ENCODE measurements around the gene WWOX.

WWOX gene

GRCh38 chr16:78439646-78440045, 340.2 kb downstream of the WWOX start:
- ChIA-PET POLR2A (no interaction called here), CTCF (no interaction called here)
- TF ChIP-seq CTCF (IDR thresholded peaks at IDR 0.05; ENCODE audit: control extremely low read depth, extremely low read depth, low read depth, missing control alignments) = no peak
- DNase-seq (ENCODE audit: extremely low spot score) = no peak

- ChIA-PET POLR2A (no interaction called here), CTCF (no interaction called here)
- no peak for DNase-seq (ENCODE audit: extremely low spot score)
- TF ChIP-seq CTCF (IDR thresholded peaks at IDR 0.05; ENCODE audit: control extremely low read depth, extremely low read depth, low read depth, missing control alignments) = no peak
Observed at GRCh38 chr16:78441298-78441697, 341.8 kb downstream of the WWOX start.

- DNase-seq (ENCODE audit: extremely low spot score) = no peak
- POLR2A ChIA-PET = no interaction called here
- TF ChIP-seq CTCF (IDR thresholded peaks at IDR 0.05; ENCODE audit: control extremely low read depth, extremely low read depth, low read depth, missing control alignments) = no peak
- CTCF ChIA-PET = no interaction called here
Observed at GRCh38 chr16:78443542-78444364, 344.3 kb downstream of the WWOX start.

GRCh38 chr16:78445818-78446217, 346.4 kb downstream of the WWOX start:
- POLR2A ChIA-PET = no interaction called here
- TF ChIP-seq CTCF (IDR thresholded peaks at IDR 0.05; ENCODE audit: control extremely low read depth, extremely low read depth, low read depth, missing control alignments) = no peak
- DNase-seq (ENCODE audit: extremely low spot score) = no peak
- CTCF ChIA-PET = interaction anchor here (1.0 to 1.1 kb wide), 2 partner anchors 10 to 15 kb away, joined by 3 to 6 read pairs; no protein-coding TSS in a partner anchor

GRCh38 chr16:78446486-78446885, 347.0 kb downstream of the WWOX start:
- DNase-seq (ENCODE audit: extremely low spot score) = no peak
- POLR2A ChIA-PET = no interaction called here
- TF ChIP-seq CTCF (IDR thresholded peaks at IDR 0.05; ENCODE audit: control extremely low read depth, extremely low read depth, low read depth, missing control alignments) = no peak
- CTCF ChIA-PET = no interaction called here

GRCh38 chr16:78446992-78447563, 347.6 kb downstream of the WWOX start:
- TF ChIP-seq CTCF (IDR thresholded peaks at IDR 0.05; ENCODE audit: control extremely low read depth, extremely low read depth, low read depth, missing control alignments) = no peak
- POLR2A ChIA-PET = no interaction called here

More at GRCh38 chr16:78446992-78447563, 347.6 kb downstream of the WWOX start:
- CTCF ChIA-PET = interaction anchor here (2.7 kb wide), 1 partner anchor 11 kb away, joined by 12 read pairs; no protein-coding TSS in a partner anchor
- DNase-seq (ENCODE audit: extremely low spot score) = no peak
